PFSK-1 (cell line): ENCODE data around the gene RASGRP2.
A peak's percentile ranks its signal among the peaks of the same experiment; 100 is the strongest.

Experiments
- FOXP2 ChIP-seq: optimal IDR thresholded peaks from 2 replicates; pipeline ENCODE3; 2011; ENCODE audit warnings: borderline replicate concordance, control low read depth, inconsistent platforms; ENCODE audit not compliant: insufficient read depth; ENCODE audit errors: extremely low read length, extremely low read depth
- POLR2AphosphoS5 ChIP-seq: IDR thresholded peaks from 2 replicates; pipeline ENCODE4 v1.6.1; 2012; ENCODE audit warnings: low read depth, mild to moderate bottlenecking, control low read depth, low read length, moderate library complexity
- SIN3A ChIP-seq: IDR thresholded peaks from 2 replicates; pipeline ENCODE4 v1.6.1; 2012; ENCODE audit warnings: mild to moderate bottlenecking, low read length, moderate library complexity, borderline replicate concordance; ENCODE audit not compliant: insufficient read depth
- TF ChIP-seq, protein P1 (sequence below), 2 experiments: IDR thresholded peaks; 2 replicates each; pipeline versions ENCODE4 v1.6.1 to v1.8.0; 2011 to 2012; ENCODE audit warnings: low read depth in 2 of 2, low read length in 2 of 2, control low read depth in 1 of 2, inconsistent platforms in 1 of 2, mild to moderate bottlenecking in 1 of 2, moderate library complexity in 1 of 2; ENCODE audit not compliant: insufficient read depth in 1 of 2

DNA sequence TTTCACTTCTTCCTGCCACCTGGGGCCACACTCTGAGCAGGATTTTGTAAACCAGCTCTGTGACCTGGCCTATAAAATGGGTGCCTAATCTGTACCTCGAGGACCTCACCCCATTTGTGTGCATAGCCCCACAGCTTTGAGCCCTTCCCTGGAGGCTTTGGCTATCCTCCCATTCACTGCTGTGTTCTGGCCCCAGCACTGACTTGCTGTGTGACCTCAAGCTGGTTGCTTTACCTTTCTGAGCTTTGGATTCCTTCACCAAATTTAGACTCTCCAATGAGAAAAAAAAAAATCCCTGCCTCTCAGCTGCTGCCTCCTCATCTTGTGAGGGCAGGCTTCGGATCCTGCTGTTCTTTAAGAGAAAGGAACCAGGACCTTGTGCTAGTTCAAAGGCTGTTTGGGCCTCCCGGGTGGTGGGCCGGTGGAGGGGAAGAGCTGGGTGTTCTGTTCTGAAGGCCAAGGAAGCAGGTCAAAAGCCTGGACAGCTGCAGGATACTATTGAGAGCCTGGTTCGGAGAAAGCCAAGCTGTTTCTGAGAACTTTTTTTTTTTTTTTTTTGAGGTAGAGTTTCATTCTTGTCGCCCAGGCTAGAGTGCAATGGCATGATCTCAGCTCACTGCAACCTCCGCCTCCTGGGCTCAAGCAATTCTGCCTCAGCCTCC, 16.9 kb upstream of the RASGRP2 start:
- TF ChIP-seq FOXP2 (no peak), SIN3A (0 out of 2 replicates have a peak, but pooled peaks have one; percentile 6), POLR2AphosphoS5 (0 out of 2 replicates have a peak, but pooled peaks have one; percentile 25)
- TF ChIP-seq, protein P1, sequence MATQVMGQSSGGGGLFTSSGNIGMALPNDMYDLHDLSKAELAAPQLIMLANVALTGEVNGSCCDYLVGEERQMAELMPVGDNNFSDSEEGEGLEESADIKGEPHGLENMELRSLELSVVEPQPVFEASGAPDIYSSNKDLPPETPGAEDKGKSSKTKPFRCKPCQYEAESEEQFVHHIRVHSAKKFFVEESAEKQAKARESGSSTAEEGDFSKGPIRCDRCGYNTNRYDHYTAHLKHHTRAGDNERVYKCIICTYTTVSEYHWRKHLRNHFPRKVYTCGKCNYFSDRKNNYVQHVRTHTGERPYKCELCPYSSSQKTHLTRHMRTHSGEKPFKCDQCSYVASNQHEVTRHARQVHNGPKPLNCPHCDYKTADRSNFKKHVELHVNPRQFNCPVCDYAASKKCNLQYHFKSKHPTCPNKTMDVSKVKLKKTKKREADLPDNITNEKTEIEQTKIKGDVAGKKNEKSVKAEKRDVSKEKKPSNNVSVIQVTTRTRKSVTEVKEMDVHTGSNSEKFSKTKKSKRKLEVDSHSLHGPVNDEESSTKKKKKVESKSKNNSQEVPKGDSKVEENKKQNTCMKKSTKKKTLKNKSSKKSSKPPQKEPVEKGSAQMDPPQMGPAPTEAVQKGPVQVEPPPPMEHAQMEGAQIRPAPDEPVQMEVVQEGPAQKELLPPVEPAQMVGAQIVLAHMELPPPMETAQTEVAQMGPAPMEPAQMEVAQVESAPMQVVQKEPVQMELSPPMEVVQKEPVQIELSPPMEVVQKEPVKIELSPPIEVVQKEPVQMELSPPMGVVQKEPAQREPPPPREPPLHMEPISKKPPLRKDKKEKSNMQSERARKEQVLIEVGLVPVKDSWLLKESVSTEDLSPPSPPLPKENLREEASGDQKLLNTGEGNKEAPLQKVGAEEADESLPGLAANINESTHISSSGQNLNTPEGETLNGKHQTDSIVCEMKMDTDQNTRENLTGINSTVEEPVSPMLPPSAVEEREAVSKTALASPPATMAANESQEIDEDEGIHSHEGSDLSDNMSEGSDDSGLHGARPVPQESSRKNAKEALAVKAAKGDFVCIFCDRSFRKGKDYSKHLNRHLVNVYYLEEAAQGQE (IDR thresholded peaks at IDR 0.05; ENCODE audit: insufficient read depth in 1 of 2, low read depth in 2 of 2, low read length in 2 of 2), result no peak
